Measurements from ENCODE around the gene ST6GALNAC5. TPM values are rescaled to one million over a fixed set of nuclear protein-coding genes. Genes with fewer than 3 reads are reported as not detected.
A peak's percentile ranks its signal among the peaks of the same experiment; 100 is the strongest.

Gene ST6GALNAC5
- total and polyA plus RNA-seq, 2 of the 13 experiments (the other 11 are each of a cell fraction or from before 2014, with no cell fraction given): not detected

DNA sequence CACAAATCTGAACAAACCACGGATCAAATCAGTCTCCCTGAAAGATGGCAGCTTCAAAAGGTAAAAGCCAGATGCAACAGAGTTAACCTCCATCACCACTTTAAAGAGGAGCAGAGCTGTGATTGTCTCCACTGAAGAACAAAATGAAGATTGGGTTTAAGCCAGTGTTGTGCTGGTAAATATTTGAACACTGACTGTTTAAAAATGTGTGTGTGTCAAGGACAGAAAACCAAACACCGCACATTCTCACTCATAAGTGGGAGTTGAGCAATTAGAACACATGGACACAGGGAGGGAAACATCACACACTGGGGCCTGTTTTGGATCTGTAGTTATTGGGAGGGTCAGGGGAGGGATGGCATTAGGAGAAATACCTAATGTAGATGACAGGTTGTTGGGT lies 83.9 kb downstream of the ST6GALNAC5 start:
- WGBS (ENCODE audit: low lambda C conversion rate): 0% methylated on average over 2 of the region's 2 CpGs
- FAIRE-seq: peak; percentile 54
- Histone ChIP-seq H2AFZ (ENCODE audit: low read length) (no peak overlapping the region), H3K4me2 (ENCODE audit: low read depth, low read length) (no peak overlapping the region), H3K27ac (ENCODE audit: extremely low read length, insufficient read depth, low read length) (no peak overlapping the region), H3K79me2 (ENCODE audit: insufficient read depth, low read length) (no peaks in the 10 kb centered on the region), H3K4me3 (replicated peaks in 1 of 3; ENCODE audit: insufficient read depth in 1 of 3, low read depth in 2 of 3, low read length in 3 of 3) (no peak overlapping the region), H3K36me3 (replicated peaks in 1 of 2; ENCODE audit: control insufficient read depth in 1 of 2, insufficient read depth in 2 of 2, low read length in 2 of 2) (no peaks in the 10 kb centered on the region), H3K9ac (ENCODE audit: insufficient read depth, low read depth, low read length) (no peak overlapping the region), H4K20me1 (ENCODE audit: insufficient read depth, low read length) (no peaks in the 10 kb centered on the region), H3K9me3 (ENCODE audit: low read length) (no peaks in the 10 kb centered on the region), H3K4me1 (ENCODE audit: insufficient read depth, low read length) (peaks cover 7% of the 10 kb centered on the region; the same call in 1 of the 2 replicates), H3K27me3 (ENCODE audit: control insufficient read depth in 1 of 2, insufficient read depth in 2 of 2, low read length in 2 of 2) (no peaks in the 10 kb centered on the region; a peak in 1 of 5 replicates)
- peak; percentile 71 for ATAC-seq
- CTCF ChIA-PET (ENCODE audit: low intra/inter-chr PET ratio, low total read pairs): no interaction called here
- no TSS peak for BruUV-seq (replicated peaks)
- intact Hi-C loops (cut with micrococcal nuclease; ENCODE audit: unreplicated experiment): no loop called here
- in situ Hi-C loops (cut with HindIII; ENCODE audit: extremely low pct_ligation_motif_present, low pct_unique_long_range_greater_than_20kb): no loop called here
- peak; percentile 6 for DNase-seq (ENCODE audit: low spot score)
- POLR2A ChIA-PET: no interaction called here
- TF ChIP-seq, protein P1, sequence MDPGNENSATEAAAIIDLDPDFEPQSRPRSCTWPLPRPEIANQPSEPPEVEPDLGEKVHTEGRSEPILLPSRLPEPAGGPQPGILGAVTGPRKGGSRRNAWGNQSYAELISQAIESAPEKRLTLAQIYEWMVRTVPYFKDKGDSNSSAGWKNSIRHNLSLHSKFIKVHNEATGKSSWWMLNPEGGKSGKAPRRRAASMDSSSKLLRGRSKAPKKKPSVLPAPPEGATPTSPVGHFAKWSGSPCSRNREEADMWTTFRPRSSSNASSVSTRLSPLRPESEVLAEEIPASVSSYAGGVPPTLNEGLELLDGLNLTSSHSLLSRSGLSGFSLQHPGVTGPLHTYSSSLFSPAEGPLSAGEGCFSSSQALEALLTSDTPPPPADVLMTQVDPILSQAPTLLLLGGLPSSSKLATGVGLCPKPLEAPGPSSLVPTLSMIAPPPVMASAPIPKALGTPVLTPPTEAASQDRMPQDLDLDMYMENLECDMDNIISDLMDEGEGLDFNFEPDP (CRISPR knock-in tag; conservative IDR thresholded peaks at IDR 0.05): no peak
- TF ChIP-seq, protein P2, sequence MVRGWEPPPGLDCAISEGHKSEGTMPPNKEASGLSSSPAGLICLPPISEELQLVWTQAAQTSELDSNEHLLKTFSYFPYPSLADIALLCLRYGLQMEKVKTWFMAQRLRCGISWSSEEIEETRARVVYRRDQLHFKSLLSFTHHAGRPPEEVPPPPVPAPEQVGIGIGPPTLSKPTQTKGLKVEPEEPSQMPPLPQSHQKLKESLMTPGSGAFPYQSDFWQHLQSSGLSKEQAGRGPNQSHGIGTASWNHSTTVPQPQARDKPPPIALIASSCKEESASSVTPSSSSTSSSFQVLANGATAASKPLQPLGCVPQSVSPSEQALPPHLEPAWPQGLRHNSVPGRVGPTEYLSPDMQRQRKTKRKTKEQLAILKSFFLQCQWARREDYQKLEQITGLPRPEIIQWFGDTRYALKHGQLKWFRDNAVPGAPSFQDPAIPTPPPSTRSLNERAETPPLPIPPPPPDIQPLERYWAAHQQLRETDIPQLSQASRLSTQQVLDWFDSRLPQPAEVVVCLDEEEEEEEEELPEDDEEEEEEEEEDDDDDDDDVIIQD (CRISPR knock-in tag; IDR thresholded peaks at IDR 0.05; ENCODE audit: low read depth): no peak
- TF ChIP-seq FOXP1 (IDR thresholded peaks at IDR 0.05): no peak
- peak; percentile 63 for TF ChIP-seq FOXP1 (CRISPR knock-in tag; IDR thresholded peaks at IDR 0.05)
- no peak for TF ChIP-seq ZNF317 (CRISPR knock-in tag; IDR thresholded peaks at IDR 0.05)
- TF ChIP-seq, protein P3, sequence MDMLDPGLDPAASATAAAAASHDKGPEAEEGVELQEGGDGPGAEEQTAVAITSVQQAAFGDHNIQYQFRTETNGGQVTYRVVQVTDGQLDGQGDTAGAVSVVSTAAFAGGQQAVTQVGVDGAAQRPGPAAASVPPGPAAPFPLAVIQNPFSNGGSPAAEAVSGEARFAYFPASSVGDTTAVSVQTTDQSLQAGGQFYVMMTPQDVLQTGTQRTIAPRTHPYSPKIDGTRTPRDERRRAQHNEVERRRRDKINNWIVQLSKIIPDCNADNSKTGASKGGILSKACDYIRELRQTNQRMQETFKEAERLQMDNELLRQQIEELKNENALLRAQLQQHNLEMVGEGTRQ (IDR thresholded peaks at IDR 0.05; ENCODE audit: low read depth, low read length): no peak
- TF ChIP-seq, protein P3 (CRISPR knock-in tag; IDR thresholded peaks at IDR 0.05; ENCODE audit: borderline replicate concordance): no peak
- no peak for TF ChIP-seq SOX13 (IDR thresholded peaks at IDR 0.05)
- peak in 1 of 2 experiments; percentile 24; a peak in 1 of 4 replicates for TF ChIP-seq SOX13 (CRISPR knock-in tag; conservative IDR thresholded peaks at IDR 0.05 in 1 of 2, IDR thresholded peaks at IDR 0.05 in 1 of 2)
- TF ChIP-seq ZNF816 (CRISPR knock-in tag; IDR thresholded peaks at IDR 0.05; ENCODE audit: borderline replicate concordance): no peak
- TF ChIP-seq, protein P4, sequence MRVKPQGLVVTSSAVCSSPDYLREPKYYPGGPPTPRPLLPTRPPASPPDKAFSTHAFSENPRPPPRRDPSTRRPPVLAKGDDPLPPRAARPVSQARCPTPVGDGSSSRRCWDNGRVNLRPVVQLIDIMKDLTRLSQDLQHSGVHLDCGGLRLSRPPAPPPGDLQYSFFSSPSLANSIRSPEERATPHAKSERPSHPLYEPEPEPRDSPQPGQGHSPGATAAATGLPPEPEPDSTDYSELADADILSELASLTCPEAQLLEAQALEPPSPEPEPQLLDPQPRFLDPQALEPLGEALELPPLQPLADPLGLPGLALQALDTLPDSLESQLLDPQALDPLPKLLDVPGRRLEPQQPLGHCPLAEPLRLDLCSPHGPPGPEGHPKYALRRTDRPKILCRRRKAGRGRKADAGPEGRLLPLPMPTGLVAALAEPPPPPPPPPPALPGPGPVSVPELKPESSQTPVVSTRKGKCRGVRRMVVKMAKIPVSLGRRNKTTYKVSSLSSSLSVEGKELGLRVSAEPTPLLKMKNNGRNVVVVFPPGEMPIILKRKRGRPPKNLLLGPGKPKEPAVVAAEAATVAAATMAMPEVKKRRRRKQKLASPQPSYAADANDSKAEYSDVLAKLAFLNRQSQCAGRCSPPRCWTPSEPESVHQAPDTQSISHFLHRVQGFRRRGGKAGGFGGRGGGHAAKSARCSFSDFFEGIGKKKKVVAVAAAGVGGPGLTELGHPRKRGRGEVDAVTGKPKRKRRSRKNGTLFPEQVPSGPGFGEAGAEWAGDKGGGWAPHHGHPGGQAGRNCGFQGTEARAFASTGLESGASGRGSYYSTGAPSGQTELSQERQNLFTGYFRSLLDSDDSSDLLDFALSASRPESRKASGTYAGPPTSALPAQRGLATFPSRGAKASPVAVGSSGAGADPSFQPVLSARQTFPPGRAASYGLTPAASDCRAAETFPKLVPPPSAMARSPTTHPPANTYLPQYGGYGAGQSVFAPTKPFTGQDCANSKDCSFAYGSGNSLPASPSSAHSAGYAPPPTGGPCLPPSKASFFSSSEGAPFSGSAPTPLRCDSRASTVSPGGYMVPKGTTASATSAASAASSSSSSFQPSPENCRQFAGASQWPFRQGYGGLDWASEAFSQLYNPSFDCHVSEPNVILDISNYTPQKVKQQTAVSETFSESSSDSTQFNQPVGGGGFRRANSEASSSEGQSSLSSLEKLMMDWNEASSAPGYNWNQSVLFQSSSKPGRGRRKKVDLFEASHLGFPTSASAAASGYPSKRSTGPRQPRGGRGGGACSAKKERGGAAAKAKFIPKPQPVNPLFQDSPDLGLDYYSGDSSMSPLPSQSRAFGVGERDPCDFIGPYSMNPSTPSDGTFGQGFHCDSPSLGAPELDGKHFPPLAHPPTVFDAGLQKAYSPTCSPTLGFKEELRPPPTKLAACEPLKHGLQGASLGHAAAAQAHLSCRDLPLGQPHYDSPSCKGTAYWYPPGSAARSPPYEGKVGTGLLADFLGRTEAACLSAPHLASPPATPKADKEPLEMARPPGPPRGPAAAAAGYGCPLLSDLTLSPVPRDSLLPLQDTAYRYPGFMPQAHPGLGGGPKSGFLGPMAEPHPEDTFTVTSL (CRISPR knock-in tag; IDR thresholded peaks at IDR 0.05; ENCODE audit: borderline replicate concordance): 0 out of 2 replicates have a peak, but pooled peaks have one; percentile 49
- TF ChIP-seq, protein P5, sequence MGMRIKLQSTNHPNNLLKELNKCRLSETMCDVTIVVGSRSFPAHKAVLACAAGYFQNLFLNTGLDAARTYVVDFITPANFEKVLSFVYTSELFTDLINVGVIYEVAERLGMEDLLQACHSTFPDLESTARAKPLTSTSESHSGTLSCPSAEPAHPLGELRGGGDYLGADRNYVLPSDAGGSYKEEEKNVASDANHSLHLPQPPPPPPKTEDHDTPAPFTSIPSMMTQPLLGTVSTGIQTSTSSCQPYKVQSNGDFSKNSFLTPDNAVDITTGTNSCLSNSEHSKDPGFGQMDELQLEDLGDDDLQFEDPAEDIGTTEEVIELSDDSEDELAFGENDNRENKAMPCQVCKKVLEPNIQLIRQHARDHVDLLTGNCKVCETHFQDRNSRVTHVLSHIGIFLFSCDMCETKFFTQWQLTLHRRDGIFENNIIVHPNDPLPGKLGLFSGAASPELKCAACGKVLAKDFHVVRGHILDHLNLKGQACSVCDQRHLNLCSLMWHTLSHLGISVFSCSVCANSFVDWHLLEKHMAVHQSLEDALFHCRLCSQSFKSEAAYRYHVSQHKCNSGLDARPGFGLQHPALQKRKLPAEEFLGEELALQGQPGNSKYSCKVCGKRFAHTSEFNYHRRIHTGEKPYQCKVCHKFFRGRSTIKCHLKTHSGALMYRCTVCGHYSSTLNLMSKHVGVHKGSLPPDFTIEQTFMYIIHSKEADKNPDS (CRISPR knock-in tag; IDR thresholded peaks at IDR 0.05): no peak

Data from HepG2 (cell line).